ENCODE data around the gene PI4KA. TPM values are rescaled to one million over a fixed set of nuclear protein-coding genes. Genes with fewer than 3 reads are reported as not detected.
A peak's percentile ranks its signal among the peaks of the same experiment; 100 is the strongest.

Gene PI4KA
- total and polyA plus RNA-seq, 5 donors from 2014 or later: 38.9 to 182 (median 44.5) TPM

DNA sequence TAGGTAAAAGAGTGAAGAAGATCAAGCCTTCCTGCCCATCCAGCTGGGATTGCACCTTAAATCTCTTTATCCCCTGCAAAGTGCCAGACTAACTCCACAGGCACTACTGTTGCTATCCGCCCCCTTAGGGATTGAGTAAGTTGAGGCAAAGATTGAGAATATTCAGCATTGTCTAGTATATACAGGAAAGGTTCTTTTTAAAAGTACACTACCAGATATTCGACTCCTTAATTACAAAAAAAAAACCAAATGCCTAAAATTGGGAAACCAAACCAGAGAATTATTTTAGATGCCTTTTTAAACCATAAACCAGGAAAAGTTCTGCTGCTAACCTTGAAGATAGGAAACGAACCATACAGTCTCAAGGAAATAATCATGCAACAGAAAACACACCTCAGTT is 73.2 kb downstream of the PI4KA start:
- ATAC-seq (ENCODE audit: low read depth in 2 of 2) (no peak), DNase-seq (no peak)
- Histone ChIP-seq H3K4me3 (ENCODE audit: low read depth, low read length) (no peak overlapping the region), H3K9me3 (ENCODE audit: control insufficient read depth in 2 of 2, low read length in 2 of 2) (no peaks in the 10 kb centered on the region), H3K27ac (ENCODE audit: insufficient read depth, low read length, poor library complexity, severe bottlenecking) (no peak overlapping the region), H3K4me1 (ENCODE audit: control insufficient read depth, insufficient read depth, low read length, poor library complexity, severe bottlenecking) (no peaks in the 10 kb centered on the region), H3K36me3 (ENCODE audit: control insufficient read depth, insufficient read depth, low read length) (peaks cover 41% of the 10 kb centered on the region), H3K27me3 (ENCODE audit: control insufficient read depth, insufficient read depth, low read length) (no peaks in the 10 kb centered on the region)
- H3K36me3 Mint-ChIP-seq: peaks cover 19% of the 10 kb centered on the region
- H3K4me3 Mint-ChIP-seq: no peak overlapping the region
- no peaks in the 10 kb centered on the region for H3K27me3 Mint-ChIP-seq
- no peaks in the 10 kb centered on the region for H3K9me3 Mint-ChIP-seq
- H3K4me1 Mint-ChIP-seq: peaks cover 0 to 8% (median 4%) of the 10 kb centered on the region in 4 donors
- no peak overlapping the region for H3K27ac Mint-ChIP-seq

- Histone ChIP-seq H3K27ac (ENCODE audit: insufficient read depth, low read length, poor library complexity, severe bottlenecking) (no peak overlapping the region), H3K4me3 (ENCODE audit: low read depth, low read length) (no peak overlapping the region), H3K36me3 (ENCODE audit: control insufficient read depth, insufficient read depth, low read length) (peaks cover 51% of the 10 kb centered on the region), H3K4me1 (ENCODE audit: control insufficient read depth, insufficient read depth, low read length, poor library complexity, severe bottlenecking) (no peaks in the 10 kb centered on the region), H3K9me3 (ENCODE audit: control insufficient read depth in 2 of 2, low read length in 2 of 2) (no peaks in the 10 kb centered on the region), H3K27me3 (ENCODE audit: control insufficient read depth, insufficient read depth, low read length) (no peaks in the 10 kb centered on the region)
- Mint-ChIP-seq H3K36me3 (peaks cover 31% of the 10 kb centered on the region), H3K27ac (peak overlapping the region in 1 of 3 donors; percentile 16), H3K9me3 (no peaks in the 10 kb centered on the region), H3K27me3 (no peaks in the 10 kb centered on the region), H3K4me3 (no peak overlapping the region), H3K4me1 (peaks cover 0 to 8% (median 4%) of the 10 kb centered on the region in 4 donors)
- DNase-seq (peak; percentile 9 to 78 (median 38)), ATAC-seq (ENCODE audit: low read depth in 2 of 2) (peak; percentile 60 to 78)
Observed at GRCh38 chr22:20783844-20784723, 74.5 kb downstream of the PI4KA start.

DNA sequence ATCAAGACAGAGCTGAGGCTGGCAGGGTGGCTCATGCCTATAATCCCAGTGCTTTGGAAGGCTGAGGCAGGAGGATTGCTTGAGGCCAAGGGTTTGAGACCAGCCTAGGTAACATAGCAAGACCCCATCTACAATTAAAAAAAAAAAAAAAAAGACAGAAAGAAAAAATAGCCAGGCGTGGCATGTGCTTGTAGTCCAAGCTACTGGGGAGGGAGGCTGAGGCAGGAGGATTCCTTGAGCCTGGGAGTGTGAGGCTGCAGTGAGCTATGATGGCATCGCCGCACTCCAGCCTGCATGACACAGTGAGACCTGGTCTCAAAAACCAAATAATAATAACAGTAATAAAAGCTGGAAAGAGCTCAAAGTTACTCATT is 75.3 kb downstream of the PI4KA start:
- no peaks in the 10 kb centered on the region for H3K9me3 Mint-ChIP-seq
- DNase-seq (no peak), ATAC-seq (ENCODE audit: low read depth in 2 of 2) (no peak)
- H3K36me3 Mint-ChIP-seq: peaks cover 28% of the 10 kb centered on the region
- H3K27ac ChIP-seq (ENCODE audit: insufficient read depth, low read length, poor library complexity, severe bottlenecking): no peak overlapping the region
- no peaks in the 10 kb centered on the region for H3K27me3 ChIP-seq (ENCODE audit: control insufficient read depth, insufficient read depth, low read length)
- no peaks in the 10 kb centered on the region for H3K4me1 ChIP-seq (ENCODE audit: control insufficient read depth, insufficient read depth, low read length, poor library complexity, severe bottlenecking)
- H3K36me3 ChIP-seq (ENCODE audit: control insufficient read depth, insufficient read depth, low read length): peaks cover 46% of the 10 kb centered on the region
- H3K27me3 Mint-ChIP-seq: no peaks in the 10 kb centered on the region
- no peaks in the 10 kb centered on the region for H3K9me3 ChIP-seq (ENCODE audit: control insufficient read depth in 2 of 2, low read length in 2 of 2)
- peaks cover 0 to 8% (median 5%) of the 10 kb centered on the region in 4 donors for H3K4me1 Mint-ChIP-seq
- H3K4me3 Mint-ChIP-seq: no peak overlapping the region
- no peak overlapping the region for H3K4me3 ChIP-seq (ENCODE audit: low read depth, low read length)
- no peak overlapping the region for H3K27ac Mint-ChIP-seq

- Mint-ChIP-seq H3K4me3 (no peak overlapping the region), H3K9me3 (no peaks in the 10 kb centered on the region), H3K4me1 (peaks cover 0 to 8% (median 5%) of the 10 kb centered on the region in 4 donors), H3K27me3 (no peaks in the 10 kb centered on the region), H3K27ac (peak overlapping the region in 1 of 3 donors; percentile 71), H3K36me3 (peaks cover 24% of the 10 kb centered on the region)
- no peak overlapping the region for H3K27ac ChIP-seq (ENCODE audit: insufficient read depth, low read length, poor library complexity, severe bottlenecking)
- no peaks in the 10 kb centered on the region for H3K9me3 ChIP-seq (ENCODE audit: control insufficient read depth in 2 of 2, low read length in 2 of 2)
- ATAC-seq (ENCODE audit: low read depth in 2 of 2) (no peak), DNase-seq (no peak)
- peaks cover 40% of the 10 kb centered on the region for H3K36me3 ChIP-seq (ENCODE audit: control insufficient read depth, insufficient read depth, low read length)
- no peaks in the 10 kb centered on the region for H3K27me3 ChIP-seq (ENCODE audit: control insufficient read depth, insufficient read depth, low read length)
- no peaks in the 10 kb centered on the region for H3K4me1 ChIP-seq (ENCODE audit: control insufficient read depth, insufficient read depth, low read length, poor library complexity, severe bottlenecking)
- no peak overlapping the region for H3K4me3 ChIP-seq (ENCODE audit: low read depth, low read length)
Observed at GRCh38 chr22:20782596-20783299, 75.9 kb downstream of the PI4KA start.

DNA sequence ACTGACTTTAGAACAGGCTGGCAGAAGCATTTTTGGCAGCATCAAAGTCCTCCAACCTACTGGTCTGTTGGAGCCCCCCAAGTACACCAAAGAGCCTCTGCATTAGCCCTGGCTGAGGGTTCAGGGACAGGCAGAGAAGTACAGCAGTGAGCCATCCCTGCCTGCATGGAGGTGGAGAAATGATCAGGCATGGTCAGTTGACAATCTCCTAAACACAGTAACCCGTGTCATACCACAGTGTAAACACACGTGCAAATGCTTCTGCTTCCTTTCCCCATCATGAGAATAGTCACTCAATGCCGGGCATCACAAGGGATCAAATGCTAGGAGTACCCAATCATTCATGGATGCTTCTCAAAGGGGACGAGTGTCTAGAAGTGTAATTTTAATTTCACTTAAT is 76.5 kb downstream of the PI4KA start:
- ATAC-seq (ENCODE audit: low read depth in 2 of 2) (no peak), DNase-seq (no peak)
- H3K27me3 ChIP-seq (ENCODE audit: control insufficient read depth, insufficient read depth, low read length): no peaks in the 10 kb centered on the region
- Mint-ChIP-seq H3K9me3 (no peaks in the 10 kb centered on the region), H3K4me1 (peaks cover 0 to 8% (median 5%) of the 10 kb centered on the region in 4 donors), H3K4me3 (no peak overlapping the region), H3K36me3 (peaks cover 18% of the 10 kb centered on the region), H3K27ac (peak overlapping the region in 1 of 3 donors; percentile 71), H3K27me3 (no peaks in the 10 kb centered on the region)
- H3K9me3 ChIP-seq (ENCODE audit: control insufficient read depth in 2 of 2, low read length in 2 of 2): no peaks in the 10 kb centered on the region
- H3K4me3 ChIP-seq (ENCODE audit: low read depth, low read length): no peak overlapping the region
- H3K4me1 ChIP-seq (ENCODE audit: control insufficient read depth, insufficient read depth, low read length, poor library complexity, severe bottlenecking): no peaks in the 10 kb centered on the region
- peaks cover 37% of the 10 kb centered on the region for H3K36me3 ChIP-seq (ENCODE audit: control insufficient read depth, insufficient read depth, low read length)
- H3K27ac ChIP-seq (ENCODE audit: insufficient read depth, low read length, poor library complexity, severe bottlenecking): no peak overlapping the region

- Mint-ChIP-seq H3K4me3 (no peak overlapping the region), H3K9me3 (no peaks in the 10 kb centered on the region), H3K27me3 (no peaks in the 10 kb centered on the region), H3K4me1 (peaks cover 0 to 8% (median 5%) of the 10 kb centered on the region in 4 donors), H3K36me3 (peaks cover 16% of the 10 kb centered on the region), H3K27ac (no peak overlapping the region)
- peak in 1 of 3 donors; percentile 12 for DNase-seq
- H3K27ac ChIP-seq (ENCODE audit: insufficient read depth, low read length, poor library complexity, severe bottlenecking): no peak overlapping the region
- no peak for ATAC-seq (ENCODE audit: low read depth in 2 of 2)
- H3K27me3 ChIP-seq (ENCODE audit: control insufficient read depth, insufficient read depth, low read length): no peaks in the 10 kb centered on the region
- H3K36me3 ChIP-seq (ENCODE audit: control insufficient read depth, insufficient read depth, low read length): peaks cover 33% of the 10 kb centered on the region
- no peak overlapping the region for H3K4me3 ChIP-seq (ENCODE audit: low read depth, low read length)
- no peaks in the 10 kb centered on the region for H3K9me3 ChIP-seq (ENCODE audit: control insufficient read depth in 2 of 2, low read length in 2 of 2)
- H3K4me1 ChIP-seq (ENCODE audit: control insufficient read depth, insufficient read depth, low read length, poor library complexity, severe bottlenecking): no peaks in the 10 kb centered on the region
Observed at GRCh38 chr22:20781272-20781990, 77.2 kb downstream of the PI4KA start.

DNA sequence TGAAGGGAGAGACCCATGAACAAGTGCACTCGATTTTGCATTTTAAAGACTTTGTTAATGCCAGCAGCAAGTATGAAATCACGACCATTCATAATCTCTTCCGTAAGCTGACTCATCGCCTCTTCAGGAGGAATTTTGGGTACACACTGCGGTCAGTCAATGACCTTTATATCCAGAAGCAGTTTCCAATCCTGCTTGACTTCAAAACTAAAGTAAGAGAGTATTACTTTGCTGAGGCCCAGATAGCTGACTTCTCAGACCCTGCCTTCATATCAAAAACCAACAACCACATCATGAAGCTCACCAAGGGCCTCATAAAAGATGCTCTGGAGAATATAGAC is 78.8 kb downstream of the PI4KA start:
- Mint-ChIP-seq H3K27ac (no peak overlapping the region), H3K9me3 (no peaks in the 10 kb centered on the region), H3K4me3 (no peak overlapping the region), H3K4me1 (peaks cover 0 to 8% (median 5%) of the 10 kb centered on the region in 4 donors), H3K36me3 (peaks cover 16% of the 10 kb centered on the region), H3K27me3 (no peaks in the 10 kb centered on the region)
- ATAC-seq (ENCODE audit: low read depth in 2 of 2) (no peak), DNase-seq (no peak)
- Histone ChIP-seq H3K36me3 (ENCODE audit: control insufficient read depth, insufficient read depth, low read length) (peaks cover 32% of the 10 kb centered on the region), H3K27me3 (ENCODE audit: control insufficient read depth, insufficient read depth, low read length) (no peaks in the 10 kb centered on the region), H3K27ac (ENCODE audit: insufficient read depth, low read length, poor library complexity, severe bottlenecking) (no peak overlapping the region), H3K4me3 (ENCODE audit: low read depth, low read length) (no peak overlapping the region), H3K9me3 (ENCODE audit: control insufficient read depth in 2 of 2, low read length in 2 of 2) (no peaks in the 10 kb centered on the region), H3K4me1 (ENCODE audit: control insufficient read depth, insufficient read depth, low read length, poor library complexity, severe bottlenecking) (no peaks in the 10 kb centered on the region)
